GM10847 (cell line): ENCODE results near the gene CTTNBP2NL.

Experiments
- POLR2A ChIP-seq: IDR thresholded peaks from 2 replicates; pipeline ENCODE4 v1.6.1; 2011; ENCODE audit not compliant: insufficient read length; ENCODE audit errors: extremely low read depth

The CTTNBP2NL gene

DNA sequence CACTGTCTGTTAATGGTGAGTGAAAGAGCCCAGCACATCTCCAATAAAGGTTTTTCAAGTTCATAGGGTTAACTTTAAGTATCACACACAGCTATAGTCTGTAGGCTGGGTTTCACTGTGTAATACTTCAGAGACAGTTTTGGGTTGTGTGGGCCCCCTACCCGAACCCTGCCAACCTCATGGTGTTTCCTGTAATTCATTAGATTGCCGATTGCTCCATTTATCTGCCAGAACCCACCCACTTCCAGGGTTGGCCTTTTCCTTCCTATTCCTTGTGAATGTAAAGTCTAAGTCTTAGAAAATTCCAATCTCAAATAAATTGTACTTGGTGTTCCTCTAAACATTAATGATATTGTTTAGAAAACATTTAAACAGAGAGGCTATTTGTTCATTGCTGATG lies 43.6 kb downstream of the CTTNBP2NL start:
- TF ChIP-seq POLR2A: no peak

- TF ChIP-seq POLR2A: no peak
Measured at GRCh38 chr1:112440574-112440973, 44.6 kb downstream of the CTTNBP2NL start.

- TF ChIP-seq POLR2A: no peak
Measured at GRCh38 chr1:112444269-112444668, 48.3 kb downstream of the CTTNBP2NL start.

GRCh38 chr1:112445596-112445995 lies 49.6 kb downstream of the CTTNBP2NL start:
- no peak for TF ChIP-seq POLR2A

GRCh38 chr1:112446411-112446810 lies 50.4 kb downstream of the CTTNBP2NL start:
- no peak for TF ChIP-seq POLR2A

- TF ChIP-seq POLR2A: no peak
Measured at GRCh38 chr1:112448904-112449629, 53.1 kb downstream of the CTTNBP2NL start.

DNA sequence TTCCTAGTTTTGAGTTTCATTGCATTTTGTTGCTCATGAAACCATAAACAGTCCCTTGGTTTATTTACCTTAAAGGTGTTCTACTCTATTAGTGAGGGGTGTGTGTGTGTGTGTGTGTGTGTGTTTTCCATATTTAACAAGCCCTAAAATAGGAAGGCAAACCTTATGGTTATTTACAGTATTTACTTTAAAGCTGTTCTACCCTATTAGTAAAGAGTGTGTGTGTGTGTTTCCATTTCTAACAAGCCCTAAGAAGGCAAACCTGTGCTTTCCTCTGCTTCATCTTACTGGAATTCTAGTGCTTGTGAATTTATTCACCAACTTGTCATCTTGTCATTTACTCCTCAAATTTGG lies 53.6 kb downstream of the CTTNBP2NL start:
- no peak for TF ChIP-seq POLR2A

DNA sequence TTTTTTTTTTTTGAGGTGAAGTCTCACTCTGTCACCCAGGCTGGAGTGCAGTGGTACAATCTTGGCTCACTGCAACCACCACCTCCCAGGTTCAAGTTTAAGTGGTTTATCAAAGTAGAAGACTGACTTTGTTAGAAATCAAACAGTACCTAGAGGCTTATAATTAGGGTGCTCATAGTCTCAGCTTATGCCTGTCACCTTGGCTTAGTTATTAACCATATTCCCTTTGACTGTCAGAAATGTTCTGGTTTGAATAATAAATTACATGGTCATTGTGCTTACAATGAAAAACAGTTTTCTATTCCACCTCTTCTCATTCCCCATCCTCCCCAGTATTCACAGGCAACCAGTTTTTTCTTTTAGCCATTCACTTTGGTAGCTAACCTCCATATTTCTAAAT lies 54.8 kb downstream of the CTTNBP2NL start:
- no peak for TF ChIP-seq POLR2A

DNA sequence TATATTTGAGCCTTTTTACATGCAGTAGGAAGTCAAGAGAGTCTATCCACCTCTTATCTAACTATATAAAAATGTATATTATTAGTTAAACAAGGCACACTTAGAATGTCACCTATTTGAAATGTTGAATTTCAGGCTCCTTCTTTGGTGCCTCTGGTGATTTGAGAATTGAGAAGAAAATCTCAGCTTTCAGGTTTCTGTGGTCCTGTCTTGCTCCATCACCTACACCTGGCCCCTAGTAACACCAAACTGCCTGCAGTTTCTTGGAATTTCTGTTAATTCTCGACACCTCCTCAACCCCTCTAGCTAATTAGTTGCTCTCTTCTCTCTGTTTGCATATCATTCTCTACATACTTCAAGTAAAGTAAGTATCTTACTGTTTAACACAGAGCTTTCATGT lies 57.9 kb downstream of the CTTNBP2NL start:
- TF ChIP-seq POLR2A: no peak

DNA sequence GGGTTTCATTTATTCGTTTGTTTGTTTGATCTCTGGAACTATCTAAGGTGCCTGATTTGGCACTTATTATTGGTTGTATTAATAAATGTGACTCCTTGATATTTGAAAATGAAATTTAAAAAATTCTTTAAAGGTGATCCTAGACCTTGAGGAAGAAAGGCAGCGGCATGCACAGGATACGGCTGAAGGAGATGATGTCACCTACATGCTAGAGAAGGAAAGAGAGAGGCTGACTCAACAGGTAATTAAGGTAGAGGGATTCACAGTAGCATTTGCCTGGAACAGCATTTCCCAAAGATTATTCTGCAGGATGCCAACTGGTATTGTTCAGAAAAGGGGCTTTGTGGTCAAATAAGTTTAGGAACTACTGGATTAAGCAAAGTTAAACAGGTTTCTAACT lies 58.3 kb downstream of the CTTNBP2NL start:
- no peak for TF ChIP-seq POLR2A

GRCh38 chr1:112457241-112457640 lies 61.2 kb downstream of the CTTNBP2NL start:
- no peak for TF ChIP-seq POLR2A

DNA sequence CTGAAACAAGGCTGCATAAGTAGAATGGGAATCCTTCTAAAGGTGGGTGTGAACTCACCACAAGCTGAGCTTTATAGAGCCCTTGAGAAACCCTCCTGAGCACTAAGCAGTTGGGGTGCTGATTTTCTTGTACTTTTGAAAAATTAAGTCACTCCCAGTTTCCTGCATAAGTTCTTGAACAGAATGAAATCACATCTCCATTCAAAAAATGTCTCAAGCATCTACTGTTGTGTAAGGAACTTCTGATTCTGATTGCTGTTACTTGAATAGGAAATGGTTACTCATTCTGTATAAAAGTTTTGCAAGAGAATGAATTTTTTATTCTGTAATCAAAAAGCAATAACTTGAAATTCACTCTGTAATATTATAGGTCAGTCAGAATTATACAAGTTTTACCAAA lies 61.9 kb downstream of the CTTNBP2NL start:
- TF ChIP-seq POLR2A: no peak

- no peak for TF ChIP-seq POLR2A
Measured at GRCh38 chr1:112458756-112459155, 62.7 kb downstream of the CTTNBP2NL start.

- TF ChIP-seq POLR2A: no peak
Measured at GRCh38 chr1:112460615-112461014, 64.6 kb downstream of the CTTNBP2NL start.

DNA sequence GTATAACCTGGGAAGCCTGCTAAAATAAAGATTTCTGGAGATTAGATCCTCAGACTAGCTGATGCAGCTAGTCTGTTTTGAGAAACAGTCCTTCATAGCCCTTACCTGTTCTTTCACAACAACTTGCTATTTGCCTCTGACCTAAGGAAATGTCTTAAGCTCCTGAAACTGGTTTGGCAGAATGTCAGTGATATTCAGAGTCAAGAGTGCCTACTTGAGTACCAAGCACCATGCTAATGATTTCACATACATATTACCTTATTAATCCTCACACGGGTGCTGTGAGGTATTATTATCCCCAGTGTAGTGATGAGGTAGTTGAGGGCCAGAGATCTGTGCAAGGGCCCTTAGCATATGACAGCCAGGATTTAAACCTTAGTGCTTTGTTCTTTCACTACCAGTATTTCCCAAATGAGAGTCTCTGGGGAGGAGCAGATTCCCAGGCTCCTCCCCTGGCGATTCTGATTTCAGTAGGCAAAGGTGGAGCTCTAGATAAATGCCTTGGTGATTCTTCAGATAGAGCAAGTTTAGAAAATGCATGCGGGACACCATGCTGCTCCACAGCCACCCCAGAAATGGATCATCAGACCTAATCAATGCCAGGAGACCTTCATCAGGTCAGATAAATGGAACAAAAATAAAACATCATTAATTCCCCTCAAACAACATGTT lies 65.3 kb downstream of the CTTNBP2NL start:
- TF ChIP-seq POLR2A: no peak

GRCh38 chr1:112462953-112463279 lies 66.9 kb downstream of the CTTNBP2NL start:
- TF ChIP-seq POLR2A: no peak

DNA sequence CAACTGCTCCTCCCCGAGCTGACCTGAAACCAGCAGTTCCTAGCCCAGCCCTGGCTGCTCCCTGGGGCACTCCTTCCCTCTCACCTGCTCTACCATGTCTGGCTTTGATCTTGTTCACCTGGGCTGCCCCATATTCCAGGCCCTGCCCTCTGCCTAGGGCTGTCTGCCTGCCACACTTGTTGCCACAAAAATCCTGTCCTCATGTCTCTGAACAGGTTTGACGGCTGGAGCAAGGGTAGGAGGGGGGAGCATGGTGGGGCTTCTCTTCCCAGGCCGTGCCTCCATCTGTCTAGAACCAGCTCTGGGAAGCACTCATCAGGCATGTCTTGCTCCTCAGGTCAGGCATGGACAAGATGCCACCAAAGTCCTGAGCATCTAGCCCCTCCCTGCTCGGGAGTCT lies 68.5 kb downstream of the CTTNBP2NL start:
- TF ChIP-seq POLR2A: no peak
